ENCODE results near the gene PRDM15.

The PRDM15 gene

GRCh38 chr21:41861987-41862386, 17.2 kb downstream of the PRDM15 start:
- DNase-seq, result no peak

GRCh38 chr21:41861255-41861654, 17.9 kb downstream of the PRDM15 start:
- DNase-seq, result no peak

- DNase-seq, result no peak
Measured at GRCh38 chr21:41859297-41859980, 19.7 kb downstream of the PRDM15 start.

- no peak for DNase-seq
Measured at GRCh38 chr21:41858466-41859296, 20.5 kb downstream of the PRDM15 start.

- no peak for DNase-seq
Measured at GRCh38 chr21:41857771-41858300, 21.3 kb downstream of the PRDM15 start.

GRCh38 chr21:41856572-41856971, 22.6 kb downstream of the PRDM15 start:
- DNase-seq, result no peak

- DNase-seq, result no peak
Measured at GRCh38 chr21:41854426-41854995, 24.6 kb downstream of the PRDM15 start.

- DNase-seq, result no peak
Measured at GRCh38 chr21:41852929-41853320, 26.2 kb downstream of the PRDM15 start.

- DNase-seq, result no peak
Measured at GRCh38 chr21:41852151-41852928, 26.8 kb downstream of the PRDM15 start.

- no peak for DNase-seq
Measured at GRCh38 chr21:41851090-41851790, 27.9 kb downstream of the PRDM15 start.

- no peak for DNase-seq
Measured at GRCh38 chr21:41850085-41850484, 29.1 kb downstream of the PRDM15 start.

- DNase-seq, result no peak
Measured at GRCh38 chr21:41848958-41849580, 30.1 kb downstream of the PRDM15 start.

GRCh38 chr21:41848533-41848932, 30.6 kb downstream of the PRDM15 start:
- no peak for DNase-seq

- no peak for DNase-seq
Measured at GRCh38 chr21:41847066-41847804, 31.9 kb downstream of the PRDM15 start.

- no peak for DNase-seq
Measured at GRCh38 chr21:41846536-41846935, 32.6 kb downstream of the PRDM15 start.

GRCh38 chr21:41846033-41846317, 33.2 kb downstream of the PRDM15 start:
- DNase-seq, result no peak

- no peak for DNase-seq
Measured at GRCh38 chr21:41845310-41846032, 33.7 kb downstream of the PRDM15 start.

- DNase-seq, result no peak
Measured at GRCh38 chr21:41843584-41843983, 35.6 kb downstream of the PRDM15 start.

- DNase-seq, result no peak
Measured at GRCh38 chr21:41840880-41841279, 38.3 kb downstream of the PRDM15 start.

- DNase-seq, result no peak
Measured at GRCh38 chr21:41839387-41840000, 39.6 kb downstream of the PRDM15 start.
